T-cell (primary cell): ENCODE measurements around the gene ATG101. TPM values are rescaled to one million over a fixed set of nuclear protein-coding genes. Genes with fewer than 3 reads are reported as not detected.

ENCODE experiments used
- ATAC-seq, 4 experiments: fragments of 200-7000 bp in 3 of 4; fragments of 150-1000 bp in 1 of 4; cut with Tn5 transposase; replicated peaks in 1 of 4; 1 replicate in 3 of 4; 2 replicates in 1 of 4; pipeline ENCODE4 v1.10.0; 2021; ENCODE audit warnings: moderate library complexity in 3 of 4, mild to moderate bottlenecking in 2 of 4, moderate number of reproducible peaks in 1 of 4
- CTCF ChIA-PET, 2 donors: fragments of 300-600 bp; sonication (Branson Sonifier 250); formaldehyde crosslinking; loops; one replicate each; lab custom pipeline; 2022; ENCODE audit warnings: antibody characterized with exemption in 2 of 2; lab: Charles Lee
- POLR2A ChIA-PET, 2 donors: fragments of 300-600 bp; sonication (Branson Sonifier 250); formaldehyde crosslinking; loops; one replicate each; lab custom pipeline; 2022; ENCODE audit warnings: antibody characterized with exemption in 2 of 2; lab: Charles Lee
- DNase-seq, 35 experiments: peaks; one replicate each; pipeline versions ENCODE4 v3.0.0 to v3.0.0-alpha.2; 2013 to 2023
- H3K27ac ChIP-seq: one replicate; pipeline ENCODE4 v1.5.1; 2013; ENCODE audit warnings: low read length
- H3K27me3 ChIP-seq, 2 experiments: replicated peaks in 1 of 2; 1 replicate in 1 of 2; 2 replicates in 1 of 2; pipeline versions ENCODE4 v1.6.1 to v1.7.0; 2013; ENCODE audit warnings: low read length in 1 of 2, mixed read lengths in 1 of 2; ENCODE audit not compliant: control insufficient read depth in 2 of 2, insufficient read depth in 2 of 2; ENCODE audit errors: extremely low read depth in 1 of 2
- H3K36me3 ChIP-seq, 2 donors: 1 replicate in 1 of 2; 2 replicates in 1 of 2; pipeline versions ENCODE4 v1.6.1 to v1.7.0; 2013; ENCODE audit warnings: low read length in 1 of 2; ENCODE audit not compliant: control insufficient read depth in 2 of 2, insufficient read depth in 1 of 2; ENCODE audit errors: extremely low read depth in 1 of 2
- H3K4me1 ChIP-seq, 2 experiments: 1 replicate in 1 of 2; 2 replicates in 1 of 2; pipeline versions ENCODE4 v1.6.1 to v1.7.0; 2013; ENCODE audit warnings: low read length in 2 of 2, mixed read lengths in 1 of 2; ENCODE audit not compliant: insufficient read depth in 2 of 2, control insufficient read depth in 1 of 2; ENCODE audit errors: extremely low read depth in 1 of 2
- H3K4me3 ChIP-seq, 2 donors: 1 replicate in 1 of 2; 2 replicates in 1 of 2; pipeline versions ENCODE4 v1.5.1 to v1.7.0; 2013; ENCODE audit warnings: mild to moderate bottlenecking in 2 of 2, low read length in 1 of 2, moderate library complexity in 1 of 2; ENCODE audit not compliant: control insufficient read depth in 1 of 2; ENCODE audit errors: extremely low read depth in 1 of 2
- H3K9me3 ChIP-seq: 2 replicates; pipeline ENCODE4 v1.7.0; 2013
- H3K27ac Mint-ChIP-seq, 2 donors: one replicate each; pipeline ENCODE4 v1.8.0; 2020 to 2021; ENCODE audit warnings: mild to moderate bottlenecking in 2 of 2, mixed read lengths in 2 of 2
- H3K27me3 Mint-ChIP-seq, 2 donors: one replicate each; pipeline ENCODE4 v1.8.0; 2021 to 2022; ENCODE audit warnings: mixed read lengths in 2 of 2
- H3K36me3 Mint-ChIP-seq: one replicate; pipeline ENCODE4 v1.8.0; 2021; ENCODE audit warnings: mixed read lengths
- H3K4me1 Mint-ChIP-seq, 3 donors: one replicate each; pipeline ENCODE4 v1.8.0; 2020 to 2022; ENCODE audit warnings: mixed read lengths in 3 of 3, mild to moderate bottlenecking in 1 of 3
- H3K4me3 Mint-ChIP-seq, 3 donors: one replicate each; pipeline ENCODE4 v1.8.0; 2020 to 2022; ENCODE audit warnings: mild to moderate bottlenecking in 3 of 3, mixed read lengths in 3 of 3, moderate library complexity in 3 of 3
- H3K9me3 Mint-ChIP-seq, 3 donors: one replicate each; pipeline ENCODE4 v1.8.0; 2020 to 2022; ENCODE audit warnings: mixed read lengths in 3 of 3
- WGBS: methylation state at CpG from one replicate; pipeline ENCODE4 v1.1.5; 2013; ENCODE audit warnings: missing lambda C conversion rate; ENCODE audit not compliant: insufficient coverage; 5-methylcytosine and 5-hydroxymethylcytosine counted together
- total RNA-seq, 35 experiments: library from RNA in 6 of 35; stranded (reverse) in 6 of 35; fragments of 120-200 nt in 1 of 35; gene quantifications; one replicate each; pipeline versions ENCODE4 v1.2.1 to v1.2.4 and lab custom pipeline; 2013 to 2026

Gene ATG101
- total RNA-seq, 5 donors from 2014 or later (not counting 1 experiment from before 2014, with no cell fraction given), result 24.8 to 30.3 (median 25.9) TPM

- WGBS, result 97% methylated on average over 3 of the region's 11 CpGs
- no peak overlapping the region for H3K4me3 ChIP-seq
Observed at GRCh38 chr12:52082988-52083637, 13.3 kb downstream of the ATG101 start.

GRCh38 chr12:52083638-52083996 is 13.8 kb downstream of the ATG101 start:
- ATAC-seq (no peak), DNase-seq (no peak)
- Mint-ChIP-seq H3K36me3 (peaks cover 4% of the 10 kb centered on the region), H3K4me3 (no peak overlapping the region), H3K4me1 (peaks cover 12 to 15% (median 15%) of the 10 kb centered on the region in 3 donors), H3K27me3 (peaks cover 11 to 21% of the 10 kb centered on the region in 2 donors), H3K9me3 (no peaks in the 10 kb centered on the region), H3K27ac (peak overlapping the region in 1 of 2 donors; percentile 30)
- Histone ChIP-seq H3K27me3 (peaks cover 0 to 26% of the 10 kb centered on the region in 2 experiments), H3K36me3 (peaks cover 5 to 7% of the 10 kb centered on the region in 2 donors), H3K4me1 (peaks cover 6 to 28% of the 10 kb centered on the region in 2 experiments), H3K27ac (no peak overlapping the region), H3K9me3 (no peaks in the 10 kb centered on the region), H3K4me3 (no peak overlapping the region)
- ChIA-PET CTCF (interaction anchor here (1.0 to 3.5 kb wide), 9 partner anchors 12 to 103 kb away, joined by 3 to 31 read pairs (median 4); partner anchors contain the start of gene ATG101 (in 1 of the 2)), POLR2A (no interaction called here)
- no CpG with 5 or more reads among the region's 2 CpGs for WGBS

More at GRCh38 chr12:52082988-52083637, 13.3 kb downstream of the ATG101 start:
- H3K27me3 Mint-ChIP-seq, result peaks cover 11 to 16% of the 10 kb centered on the region in 2 donors
- Histone ChIP-seq H3K4me1 (peaks cover 6 to 28% of the 10 kb centered on the region in 2 experiments), H3K27ac (no peak overlapping the region), H3K27me3 (peaks cover 0 to 21% of the 10 kb centered on the region in 2 experiments), H3K9me3 (no peaks in the 10 kb centered on the region), H3K36me3 (peaks cover 7 to 9% of the 10 kb centered on the region in 2 donors)
- H3K36me3 Mint-ChIP-seq, result peaks cover 5% of the 10 kb centered on the region
- POLR2A ChIA-PET, result no interaction called here
- CTCF ChIA-PET, result interaction anchor here (1.0 to 3.5 kb wide), 5 partner anchors 12 to 57 kb away, joined by 3 to 33 read pairs (median 4); no protein-coding TSS in a partner anchor
- H3K27ac Mint-ChIP-seq, result peak overlapping the region in 1 of 2 donors; percentile 30
- DNase-seq (peak; percentile 31 to 82 (median 56)), ATAC-seq (peak; percentile 74 to 79 (median 76))
- H3K4me3 Mint-ChIP-seq, result no peak overlapping the region
- no peaks in the 10 kb centered on the region for H3K9me3 Mint-ChIP-seq
- peaks cover 12 to 15% (median 13%) of the 10 kb centered on the region in 3 donors for H3K4me1 Mint-ChIP-seq

- peaks cover 0 to 6% of the 10 kb centered on the region in 2 donors for H3K36me3 ChIP-seq
- H3K4me3 ChIP-seq, result no peak overlapping the region
- DNase-seq, result no peak
- peaks cover 0 to 37% of the 10 kb centered on the region in 2 experiments for H3K27me3 ChIP-seq
- Mint-ChIP-seq H3K4me1 (peaks cover 12 to 18% (median 15%) of the 10 kb centered on the region in 3 donors), H3K4me3 (no peak overlapping the region), H3K9me3 (no peaks in the 10 kb centered on the region), H3K36me3 (no peaks in the 10 kb centered on the region), H3K27ac (no peak overlapping the region), H3K27me3 (peaks cover 13 to 30% of the 10 kb centered on the region in 2 donors)
- no peak overlapping the region for H3K27ac ChIP-seq
- ChIA-PET POLR2A (interaction anchor here (0.6 to 0.7 kb wide), 2 partner anchors 689 to 1640 kb away, joined by 3 to 5 read pairs; no protein-coding TSS in a partner anchor), CTCF (interaction anchor here (0.6 to 2.9 kb wide), 11 partner anchors 13 to 175 kb away, joined by 3 to 25 read pairs (median 3); partner anchors contain the start of gene ATG101 (in 2 of the 2))
- no peaks in the 10 kb centered on the region for H3K9me3 ChIP-seq
- WGBS, result 72% methylated on average over 7 of the region's 9 CpGs
- no peak for ATAC-seq
- peaks cover 6 to 28% of the 10 kb centered on the region in 2 experiments for H3K4me1 ChIP-seq
Observed at GRCh38 chr12:52084491-52085231, 14.9 kb downstream of the ATG101 start.

- H3K4me1 Mint-ChIP-seq, result peaks cover 12 to 18% (median 15%) of the 10 kb centered on the region in 3 donors
- no peak overlapping the region for H3K27ac ChIP-seq
- no peaks in the 10 kb centered on the region for H3K36me3 ChIP-seq
- ATAC-seq (no peak), DNase-seq (no peak)
- ChIA-PET CTCF (interaction anchor here (0.6 to 2.9 kb wide), 6 partner anchors 17 to 920 kb away, joined by 3 to 25 read pairs (median 8); partner anchors contain the start of gene ATG101 (in 1 of the 2)), POLR2A (no interaction called here)
- peaks cover 0 to 45% of the 10 kb centered on the region in 2 experiments for H3K27me3 ChIP-seq
- no peak overlapping the region for H3K27ac Mint-ChIP-seq
- H3K4me3 ChIP-seq, result no peak overlapping the region
- peaks cover 6 to 26% of the 10 kb centered on the region in 2 experiments for H3K4me1 ChIP-seq
- WGBS, result 93% methylated on average over 5 of the region's 6 CpGs
- no peaks in the 10 kb centered on the region for H3K36me3 Mint-ChIP-seq
- no peaks in the 10 kb centered on the region for H3K9me3 ChIP-seq
- no peak overlapping the region for H3K4me3 Mint-ChIP-seq
- H3K9me3 Mint-ChIP-seq, result no peaks in the 10 kb centered on the region
- peaks cover 20 to 41% of the 10 kb centered on the region in 2 donors for H3K27me3 Mint-ChIP-seq
Observed at GRCh38 chr12:52085682-52086180, 16.0 kb downstream of the ATG101 start.

GRCh38 chr12:52086366-52086765 is 16.6 kb downstream of the ATG101 start:
- Mint-ChIP-seq H3K27me3 (peaks cover 22 to 47% of the 10 kb centered on the region in 2 donors), H3K4me3 (no peak overlapping the region), H3K4me1 (peaks cover 12 to 18% (median 15%) of the 10 kb centered on the region in 3 donors), H3K9me3 (no peaks in the 10 kb centered on the region), H3K36me3 (no peaks in the 10 kb centered on the region), H3K27ac (no peak overlapping the region)
- Histone ChIP-seq H3K36me3 (no peaks in the 10 kb centered on the region), H3K4me1 (peaks cover 4 to 20% of the 10 kb centered on the region in 2 experiments), H3K27me3 (peaks cover 0 to 50% of the 10 kb centered on the region in 2 experiments), H3K9me3 (no peaks in the 10 kb centered on the region), H3K27ac (no peak overlapping the region), H3K4me3 (no peak overlapping the region)
- POLR2A ChIA-PET, result no interaction called here
- CTCF ChIA-PET, result interaction anchor here (0.6 to 2.9 kb wide), 5 partner anchors 17 to 919 kb away, joined by 3 to 25 read pairs (median 13); partner anchors contain the start of gene ATG101 (in 1 of the 2)
- 59% methylated on average over 8 of the region's 9 CpGs for WGBS
- no peak for DNase-seq
- no peak for ATAC-seq
